ENCODE data around the gene ZNF414. TPM values are rescaled to one million over a fixed set of nuclear protein-coding genes. Genes with fewer than 3 reads are reported as not detected.
A peak's percentile ranks its signal among the peaks of the same experiment; 100 is the strongest.
"Not testable (repeated sequence)": the region's sequence is repeated elsewhere in the genome, so short reads cannot be mapped to it uniquely, and the experiment has no call there.

Gene ZNF414
- total and polyA plus RNA-seq, 8 donors: 15.4 to 32.4 (median 18.6) TPM

- H3K27ac ChIP-seq: peak overlapping the region in 1 of 2 donors; percentile 78
- H3K9me3 ChIP-seq: no peaks in the 10 kb centered on the region
- ATAC-seq: no peak
- peaks cover 0 to 38% of the 10 kb centered on the region in 2 donors for H3K36me3 ChIP-seq
- no peak for DNase-seq
- H3K4me3 ChIP-seq: no peak overlapping the region
- peaks cover 0 to 58% of the 10 kb centered on the region in 2 donors for H3K4me1 ChIP-seq
- intact Hi-C loops (cut with DNase I): no loop called here
- no peaks in the 10 kb centered on the region for H3K27me3 ChIP-seq
- TF ChIP-seq, protein P1, sequence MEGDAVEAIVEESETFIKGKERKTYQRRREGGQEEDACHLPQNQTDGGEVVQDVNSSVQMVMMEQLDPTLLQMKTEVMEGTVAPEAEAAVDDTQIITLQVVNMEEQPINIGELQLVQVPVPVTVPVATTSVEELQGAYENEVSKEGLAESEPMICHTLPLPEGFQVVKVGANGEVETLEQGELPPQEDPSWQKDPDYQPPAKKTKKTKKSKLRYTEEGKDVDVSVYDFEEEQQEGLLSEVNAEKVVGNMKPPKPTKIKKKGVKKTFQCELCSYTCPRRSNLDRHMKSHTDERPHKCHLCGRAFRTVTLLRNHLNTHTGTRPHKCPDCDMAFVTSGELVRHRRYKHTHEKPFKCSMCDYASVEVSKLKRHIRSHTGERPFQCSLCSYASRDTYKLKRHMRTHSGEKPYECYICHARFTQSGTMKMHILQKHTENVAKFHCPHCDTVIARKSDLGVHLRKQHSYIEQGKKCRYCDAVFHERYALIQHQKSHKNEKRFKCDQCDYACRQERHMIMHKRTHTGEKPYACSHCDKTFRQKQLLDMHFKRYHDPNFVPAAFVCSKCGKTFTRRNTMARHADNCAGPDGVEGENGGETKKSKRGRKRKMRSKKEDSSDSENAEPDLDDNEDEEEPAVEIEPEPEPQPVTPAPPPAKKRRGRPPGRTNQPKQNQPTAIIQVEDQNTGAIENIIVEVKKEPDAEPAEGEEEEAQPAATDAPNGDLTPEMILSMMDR (IDR thresholded peaks at IDR 0.05): no peak
These were observed 4.6 kb upstream of the ZNF414 start for GRCh38 chr19:8518536-8518935.

DNA sequence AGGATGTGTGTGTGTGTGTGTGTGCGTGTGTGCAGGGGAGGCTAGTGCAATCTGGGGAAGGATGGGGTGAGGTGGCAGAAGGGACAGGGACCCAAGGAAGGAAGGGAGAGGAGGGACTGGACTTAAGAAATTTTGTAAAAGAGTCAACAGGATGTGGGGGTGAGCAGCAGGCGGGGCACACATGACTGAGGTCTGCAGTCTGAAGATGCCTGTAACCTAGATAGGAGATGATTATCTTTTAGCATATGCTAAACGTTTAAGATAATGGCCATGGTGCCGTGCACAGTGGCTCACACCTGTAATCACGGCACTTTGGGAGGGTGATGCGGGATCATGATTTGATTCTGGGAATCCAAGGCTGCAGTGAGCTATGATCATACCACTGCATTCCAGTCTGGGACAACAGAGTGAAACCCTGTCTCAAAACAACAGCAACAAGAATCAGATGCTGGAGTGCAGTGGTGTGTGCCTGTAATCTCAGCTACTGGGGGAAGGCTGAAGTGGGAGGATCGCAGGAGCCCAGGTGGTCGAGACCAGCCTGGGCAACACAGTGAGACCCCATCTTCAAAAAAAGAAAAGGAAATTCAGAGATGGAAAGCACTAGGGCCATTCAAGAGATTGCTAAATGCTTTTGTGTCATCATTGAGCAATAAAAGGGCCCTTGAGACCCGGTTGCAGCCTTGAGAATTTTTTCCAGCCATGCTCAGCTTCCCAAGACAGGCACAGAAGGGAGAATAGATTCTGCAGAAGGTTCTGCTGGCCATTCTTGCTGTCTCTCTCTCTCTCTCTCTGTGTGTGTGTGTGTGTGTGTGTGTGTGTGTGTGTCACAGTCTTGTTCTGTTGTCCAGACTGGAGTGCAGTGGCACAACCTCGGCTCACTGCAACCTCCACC is 3.8 kb upstream of the ZNF414 start:
- H3K4me3 ChIP-seq: no peak overlapping the region
- H3K9me3 ChIP-seq: no peaks in the 10 kb centered on the region
- peaks cover 0 to 30% of the 10 kb centered on the region in 2 donors for H3K36me3 ChIP-seq
- H3K27ac ChIP-seq: peak overlapping the region in 1 of 2 donors; percentile 78
- intact Hi-C loops (cut with DNase I): no loop called here
- DNase-seq: no peak
- no peaks in the 10 kb centered on the region for H3K27me3 ChIP-seq
- ATAC-seq: no peak
- TF ChIP-seq, protein P1 (IDR thresholded peaks at IDR 0.05): no peak
- H3K4me1 ChIP-seq: peaks cover 7 to 66% of the 10 kb centered on the region in 2 donors

- intact Hi-C loops (cut with DNase I): no loop called here
- peak overlapping the region in 1 of 2 donors; percentile 99 for H3K27ac ChIP-seq
- ATAC-seq: no peak
These were observed 1.4 kb upstream of the ZNF414 start for GRCh38 chr19:8515317-8515716.

GRCh38 chr19:8514505-8515009 is 590 bp upstream of the ZNF414 start:
- Histone ChIP-seq H3K36me3 (peaks cover 0 to 14% of the 10 kb centered on the region in 2 donors), H3K27ac (peak overlapping the region; percentile 97 to 99), H3K4me1 (peaks cover 8 to 73% of the 10 kb centered on the region in 2 donors), H3K4me3 (peak overlapping the region; percentile 56 to 66)
- ATAC-seq; DNase-seq; H3K9me3 ChIP-seq; intact Hi-C loops (cut with DNase I); H3K27me3 ChIP-seq: not testable (repeated sequence)

More at GRCh38 chr19:8515317-8515716, 1.4 kb upstream of the ZNF414 start:
- TF ChIP-seq, protein P1 (IDR thresholded peaks at IDR 0.05): no peak
- H3K4me1 ChIP-seq: peaks cover 8 to 78% of the 10 kb centered on the region in 2 donors
- no peak overlapping the region for H3K4me3 ChIP-seq
- no peak for DNase-seq
- no peaks in the 10 kb centered on the region for H3K9me3 ChIP-seq
- no peaks in the 10 kb centered on the region for H3K27me3 ChIP-seq
- peaks cover 0 to 17% of the 10 kb centered on the region in 2 donors for H3K36me3 ChIP-seq

GRCh38 chr19:8513036-8513686 is 806 bp downstream of the ZNF414 start:
- Histone ChIP-seq H3K9me3 (no peaks in the 10 kb centered on the region), H3K4me1 (peaks cover 8 to 59% of the 10 kb centered on the region in 2 donors), H3K27ac (peak overlapping the region; percentile 97 to 99), H3K27me3 (no peaks in the 10 kb centered on the region), H3K4me3 (peak overlapping the region; percentile 56 to 66), H3K36me3 (peaks cover 0 to 14% of the 10 kb centered on the region in 2 donors)
- ATAC-seq (no peak), DNase-seq (no peak)
- intact Hi-C loops (cut with DNase I): no loop called here
- TF ChIP-seq, protein P1 (IDR thresholded peaks at IDR 0.05): no peak
